Stomach smooth muscle (tissue), 2 donors: ENCODE data around the gene IL1RAPL2.

Experiments used
- H3K27ac ChIP-seq: one replicate; pipeline ENCODE4 v1.7.0; 2013; ENCODE audit warnings: mild to moderate bottlenecking, low read length, inconsistent platforms
- H3K27me3 ChIP-seq, 2 donors: one replicate each; pipeline ENCODE4 v1.7.0; 2013; ENCODE audit warnings: low read length in 2 of 2; ENCODE audit not compliant: insufficient read depth in 2 of 2, control insufficient read depth in 1 of 2
- H3K36me3 ChIP-seq, 2 donors: one replicate each; pipeline ENCODE4 v1.7.0; 2013; ENCODE audit warnings: low read length in 2 of 2; ENCODE audit not compliant: control insufficient read depth in 2 of 2, insufficient read depth in 2 of 2
- H3K4me1 ChIP-seq: one replicate; pipeline ENCODE4 v1.7.0; 2013; ENCODE audit warnings: low read length; ENCODE audit not compliant: control insufficient read depth, insufficient read depth
- H3K4me3 ChIP-seq, 2 donors: one replicate each; pipeline ENCODE4 v1.7.0; 2013; ENCODE audit warnings: low read length in 2 of 2
- H3K9ac ChIP-seq, 2 donors: one replicate each; pipeline ENCODE4 v1.7.0; 2013; ENCODE audit warnings: low read length in 2 of 2, mild to moderate bottlenecking in 1 of 2
- H3K9me3 ChIP-seq, 2 donors: one replicate each; pipeline ENCODE4 v1.7.0; 2013; ENCODE audit warnings: low read length in 2 of 2; ENCODE audit not compliant: control insufficient read depth in 2 of 2
- donor health status: healthy.
- donor health status: Pancreatic carcinoma.

Gene IL1RAPL2

DNA sequence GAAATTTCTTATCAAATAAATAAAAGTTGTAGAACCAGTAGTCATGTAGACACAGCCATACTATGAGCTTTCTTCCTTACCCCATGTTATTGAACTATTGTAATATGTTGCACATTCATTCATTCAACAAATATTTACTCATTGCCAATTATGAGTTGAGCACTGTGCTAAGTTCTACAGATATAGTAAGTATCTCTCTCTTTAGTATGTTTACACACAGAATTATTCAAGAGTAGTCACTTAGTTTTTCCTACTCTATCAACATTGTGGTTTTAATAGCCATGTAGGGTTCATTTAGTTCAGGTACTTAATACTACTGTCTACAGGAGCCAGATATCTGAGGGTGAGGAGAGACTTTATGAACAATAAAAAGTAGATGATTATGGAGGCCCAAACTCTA, 568.3 kb downstream of the IL1RAPL2 start:
- Histone ChIP-seq H3K27me3 (peaks cover 0 to 5% of the 10 kb centered on the region in 2 donors), H3K4me3 (no peak overlapping the region), H3K9ac (no peak overlapping the region), H3K4me1 (no peaks in the 10 kb centered on the region), H3K9me3 (no peaks in the 10 kb centered on the region), H3K36me3 (no peaks in the 10 kb centered on the region), H3K27ac (no peak overlapping the region)

DNA sequence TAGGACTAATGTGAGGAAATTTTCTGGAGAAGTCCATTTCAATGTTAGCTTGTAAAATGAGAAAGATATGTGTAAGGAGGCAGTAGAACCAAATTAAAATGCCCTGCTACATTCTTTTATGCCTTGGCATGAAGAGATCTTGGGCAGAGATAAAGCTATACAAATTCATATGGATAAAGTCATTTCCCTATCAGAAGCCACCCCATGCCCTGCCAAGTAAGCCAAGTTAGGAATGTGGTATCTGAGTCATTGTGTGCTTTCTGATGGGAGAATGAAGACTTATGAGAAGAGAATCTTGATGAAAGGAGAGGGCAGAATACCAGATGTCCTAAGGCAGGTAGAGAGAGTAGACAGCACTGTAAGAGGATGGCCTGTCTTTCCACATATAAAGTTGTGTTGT, 570.8 kb downstream of the IL1RAPL2 start:
- H3K4me1 ChIP-seq, result no peaks in the 10 kb centered on the region
- no peak overlapping the region for H3K9ac ChIP-seq
- H3K27me3 ChIP-seq, result peaks cover 0 to 4% of the 10 kb centered on the region in 2 donors
- no peaks in the 10 kb centered on the region for H3K9me3 ChIP-seq
- no peak overlapping the region for H3K27ac ChIP-seq
- H3K36me3 ChIP-seq, result no peaks in the 10 kb centered on the region
- no peak overlapping the region for H3K4me3 ChIP-seq

DNA sequence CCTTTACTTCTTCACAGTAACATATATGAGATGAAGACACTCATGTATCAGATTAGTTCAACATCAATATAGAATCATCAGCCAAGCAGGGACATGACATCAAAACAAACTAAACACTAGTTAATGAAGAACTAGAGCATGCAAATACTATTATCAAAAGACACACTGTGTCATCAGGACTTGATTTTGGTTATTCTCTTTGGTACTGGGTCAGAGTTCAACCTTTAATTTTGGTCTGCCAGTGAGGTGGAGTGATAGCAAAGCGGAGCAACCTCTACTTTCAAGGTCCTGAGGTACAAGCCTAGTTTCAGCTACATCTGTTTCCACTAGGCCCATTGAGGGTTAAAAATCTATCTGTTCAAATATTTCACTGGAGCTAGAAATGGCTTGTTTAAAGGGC, 584.0 kb downstream of the IL1RAPL2 start:
- Histone ChIP-seq H3K9ac (no peak overlapping the region), H3K27me3 (no peaks in the 10 kb centered on the region), H3K4me1 (no peaks in the 10 kb centered on the region)

GRCh38 chrX:105150557-105150956, 584.6 kb downstream of the IL1RAPL2 start:
- no peaks in the 10 kb centered on the region for H3K4me1 ChIP-seq
- no peak overlapping the region for H3K9ac ChIP-seq
- no peak overlapping the region for H3K27ac ChIP-seq
- no peaks in the 10 kb centered on the region for H3K36me3 ChIP-seq
- no peak overlapping the region for H3K4me3 ChIP-seq
- H3K9me3 ChIP-seq, result no peaks in the 10 kb centered on the region
- H3K27me3 ChIP-seq, result no peaks in the 10 kb centered on the region

More for the DNA sequence above, 584.0 kb downstream of the IL1RAPL2 start:
- H3K36me3 ChIP-seq, result no peaks in the 10 kb centered on the region
- no peak overlapping the region for H3K27ac ChIP-seq
- H3K4me3 ChIP-seq, result no peak overlapping the region
- H3K9me3 ChIP-seq, result no peaks in the 10 kb centered on the region

DNA sequence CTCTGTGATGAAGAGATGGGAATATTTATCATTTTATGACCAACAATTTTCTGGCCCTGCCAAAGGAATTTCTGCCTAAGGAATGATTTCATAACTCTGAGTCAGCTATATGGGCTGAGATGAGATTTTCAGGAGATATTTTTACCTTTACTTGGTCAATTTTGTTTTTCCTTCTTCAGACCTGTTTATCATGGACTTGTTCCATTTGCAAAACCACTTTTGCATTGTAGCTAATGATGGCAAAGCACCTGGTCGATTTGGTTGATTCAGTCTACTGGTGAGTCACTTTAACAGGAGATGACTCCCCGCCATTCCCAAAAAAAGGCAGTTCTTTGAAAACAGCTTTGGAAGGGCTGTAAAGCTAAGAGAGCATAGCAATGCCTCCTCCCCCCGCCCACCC, 601.2 kb downstream of the IL1RAPL2 start:
- Histone ChIP-seq H3K4me1 (no peaks in the 10 kb centered on the region), H3K27me3 (peaks cover 0 to 9% of the 10 kb centered on the region in 2 donors), H3K4me3 (no peak overlapping the region), H3K36me3 (no peaks in the 10 kb centered on the region), H3K27ac (no peak overlapping the region), H3K9me3 (no peaks in the 10 kb centered on the region), H3K9ac (no peak overlapping the region)

DNA sequence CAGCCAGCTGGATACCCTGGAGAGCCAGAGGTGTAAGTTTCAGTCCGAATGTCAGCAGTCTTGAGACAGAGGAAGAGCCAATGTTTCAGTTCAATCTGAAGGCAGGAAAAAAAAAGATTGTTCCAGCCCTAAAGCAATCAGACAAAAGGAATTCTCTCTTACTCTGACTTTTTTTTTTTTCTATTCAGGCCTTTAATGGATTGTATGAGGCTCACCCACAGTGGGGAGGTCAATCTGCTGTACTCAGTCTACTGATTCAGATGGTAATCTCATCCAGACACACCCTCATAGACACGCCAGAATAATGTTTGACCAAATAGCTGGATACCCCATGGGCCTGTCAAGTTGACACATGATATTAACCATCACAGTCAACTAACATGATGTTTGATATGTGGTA, 602.6 kb downstream of the IL1RAPL2 start:
- Histone ChIP-seq H3K9ac (no peak overlapping the region), H3K27ac (no peak overlapping the region), H3K9me3 (no peaks in the 10 kb centered on the region), H3K4me1 (no peaks in the 10 kb centered on the region), H3K36me3 (no peaks in the 10 kb centered on the region), H3K27me3 (peaks cover 0 to 10% of the 10 kb centered on the region in 2 donors), H3K4me3 (no peak overlapping the region)

DNA sequence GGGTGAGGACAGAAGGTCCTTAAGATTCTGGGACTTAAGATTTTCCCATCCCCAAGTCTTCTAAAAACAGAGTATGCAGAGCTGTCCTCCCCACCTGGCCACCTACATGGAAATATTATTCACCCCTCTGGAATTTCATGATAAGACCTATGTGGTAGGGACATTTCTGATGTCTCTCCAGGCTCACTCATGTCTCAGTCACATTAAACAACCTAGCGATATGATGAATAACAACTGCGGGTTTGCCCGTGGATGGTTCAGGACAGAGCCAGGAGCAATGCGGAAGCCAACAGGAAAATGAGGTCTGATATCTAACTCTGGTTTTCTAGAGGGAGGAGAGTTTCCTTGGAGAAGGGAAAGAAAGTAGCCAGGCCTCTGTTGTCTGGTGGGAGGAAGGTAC, 607.1 kb downstream of the IL1RAPL2 start:
- no peak overlapping the region for H3K9ac ChIP-seq
- H3K9me3 ChIP-seq, result no peaks in the 10 kb centered on the region
- H3K27me3 ChIP-seq, result peaks cover 0 to 13% of the 10 kb centered on the region in 2 donors
- H3K27ac ChIP-seq, result no peak overlapping the region
- no peaks in the 10 kb centered on the region for H3K4me1 ChIP-seq
- H3K36me3 ChIP-seq, result no peaks in the 10 kb centered on the region
- H3K4me3 ChIP-seq, result no peak overlapping the region

GRCh38 chrX:105179644-105180043, 613.6 kb downstream of the IL1RAPL2 start:
- Histone ChIP-seq H3K27ac (no peak overlapping the region), H3K9me3 (no peaks in the 10 kb centered on the region), H3K27me3 (peaks cover 0 to 16% of the 10 kb centered on the region in 2 donors), H3K4me3 (no peak overlapping the region), H3K36me3 (no peaks in the 10 kb centered on the region), H3K4me1 (no peaks in the 10 kb centered on the region), H3K9ac (no peak overlapping the region)

DNA sequence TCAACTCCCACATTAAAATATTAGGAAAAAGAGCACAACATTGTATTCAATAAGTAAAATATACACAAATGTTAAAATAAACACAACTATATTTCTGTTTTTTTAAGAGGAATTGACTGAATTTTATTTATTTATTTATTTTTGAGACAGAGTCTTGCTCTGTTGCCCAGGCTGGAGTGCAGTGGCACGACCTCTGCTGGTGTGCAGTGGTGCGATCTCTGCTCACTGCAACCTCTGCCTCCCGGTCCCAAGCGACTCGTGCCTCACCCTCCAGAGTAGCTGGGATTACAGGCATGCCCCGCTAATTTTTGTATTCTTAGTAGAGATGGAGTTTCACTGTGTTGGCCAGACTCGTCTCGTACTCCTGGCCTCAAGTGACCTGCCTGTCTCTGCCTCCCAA, 623.1 kb downstream of the IL1RAPL2 start:
- H3K27ac ChIP-seq, result no peak overlapping the region
- no peak overlapping the region for H3K4me3 ChIP-seq
- no peaks in the 10 kb centered on the region for H3K36me3 ChIP-seq
- peaks cover 0 to 6% of the 10 kb centered on the region in 2 donors for H3K27me3 ChIP-seq
- H3K9ac ChIP-seq, result no peak overlapping the region
- H3K9me3 ChIP-seq, result no peaks in the 10 kb centered on the region
- H3K4me1 ChIP-seq, result no peaks in the 10 kb centered on the region

GRCh38 chrX:105190252-105190853, 624.4 kb downstream of the IL1RAPL2 start:
- no peak overlapping the region for H3K27ac ChIP-seq
- H3K9ac ChIP-seq, result no peak overlapping the region
- H3K4me3 ChIP-seq, result no peak overlapping the region
- peaks cover 0 to 6% of the 10 kb centered on the region in 2 donors for H3K27me3 ChIP-seq
- no peaks in the 10 kb centered on the region for H3K4me1 ChIP-seq
- no peaks in the 10 kb centered on the region for H3K36me3 ChIP-seq
- H3K9me3 ChIP-seq, result no peaks in the 10 kb centered on the region

- Histone ChIP-seq H3K9me3 (no peaks in the 10 kb centered on the region), H3K27ac (no peak overlapping the region), H3K4me3 (no peak overlapping the region), H3K9ac (no peak overlapping the region), H3K36me3 (no peaks in the 10 kb centered on the region), H3K27me3 (peaks cover 0 to 6% of the 10 kb centered on the region in 2 donors), H3K4me1 (no peaks in the 10 kb centered on the region)
Observed at GRCh38 chrX:105191878-105192277, 625.9 kb downstream of the IL1RAPL2 start.
